HG03469 (cell line): ENCODE data around the gene SBF1.
"Not testable (repeated sequence)": the region's sequence is repeated elsewhere in the genome, so short reads cannot be mapped to it uniquely, and the experiment has no call there.

ENCODE experiments used
- ATAC-seq: cut with Tn5 transposase; IDR thresholded peaks from one replicate; pipeline ENCODE4 v1.9.1; 2021; ENCODE audit warnings: mild to moderate bottlenecking, moderate library complexity, moderate number of reproducible peaks; ENCODE audit not compliant: unreplicated experiment

Gene SBF1

DNA sequence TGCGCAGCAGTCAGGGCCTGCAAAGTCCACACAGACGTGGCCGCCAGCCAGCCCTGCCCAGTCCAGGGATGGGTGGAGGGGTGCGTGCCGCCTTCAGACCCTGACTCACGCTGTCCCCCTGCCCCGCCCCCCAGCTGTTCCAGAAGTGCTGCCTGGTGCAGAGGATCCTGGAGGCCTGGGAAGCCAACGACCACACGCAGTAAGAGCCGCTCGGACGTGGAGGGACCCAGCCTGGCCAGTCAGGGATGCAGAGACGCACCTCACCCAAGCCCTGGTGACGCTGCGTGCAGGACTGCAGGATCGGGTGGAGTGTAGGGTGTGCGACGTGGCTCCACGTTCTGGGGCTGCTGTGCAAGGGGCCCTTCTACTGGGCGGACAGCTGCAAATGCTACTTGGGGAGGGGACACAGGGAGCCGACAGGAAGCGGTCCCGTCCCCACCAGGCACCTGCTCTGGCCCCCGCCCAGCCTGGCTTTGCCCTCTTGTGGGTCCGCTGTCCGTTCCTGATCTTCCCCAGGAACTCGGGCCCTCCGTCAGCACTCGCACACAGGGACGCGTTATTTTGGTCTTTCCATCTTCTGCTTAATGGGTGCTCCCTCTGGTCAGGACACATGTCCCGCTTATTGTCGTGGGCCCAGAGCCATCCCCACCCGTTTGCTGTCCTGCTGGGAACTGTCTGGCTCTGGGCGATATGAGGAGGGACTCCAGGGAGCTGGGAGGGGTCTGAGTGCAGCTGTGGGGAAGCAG lies 42.5 kb downstream of the SBF1 start:
- no peak for ATAC-seq

DNA sequence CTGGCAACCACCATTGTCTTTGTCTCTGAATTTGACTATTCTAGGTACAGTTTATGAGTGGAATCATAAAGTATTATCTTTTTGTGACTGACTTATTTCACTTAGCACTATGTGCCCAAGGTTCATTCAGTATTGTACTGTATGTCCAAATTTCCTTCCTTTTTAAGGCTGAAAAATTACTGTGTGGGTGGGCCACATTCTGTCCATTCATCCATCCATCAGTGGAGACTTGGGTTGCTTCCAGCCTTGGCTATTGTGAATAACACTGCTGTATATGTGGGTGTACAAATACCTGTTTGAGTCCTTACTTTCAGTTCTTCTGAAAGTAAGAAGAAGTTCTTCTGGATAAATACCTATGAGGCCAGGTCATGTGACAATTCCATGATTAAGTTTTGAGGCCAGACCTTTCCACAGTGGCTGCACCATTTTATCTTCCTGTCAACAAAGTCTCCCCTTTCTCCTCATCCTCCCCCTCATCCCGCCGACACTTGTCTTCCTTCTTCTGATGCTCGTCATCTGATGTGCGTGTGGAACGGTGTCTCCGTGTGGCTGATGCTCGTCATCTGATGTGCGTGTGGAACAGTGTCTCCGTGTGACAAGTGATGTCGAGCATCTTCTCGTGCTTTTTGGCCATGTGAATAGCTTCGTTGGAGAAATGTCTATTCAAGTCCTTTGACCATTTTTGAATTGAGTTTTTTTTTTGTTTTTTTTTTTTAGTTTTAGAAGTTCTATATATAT lies 49.5 kb downstream of the SBF1 start:
- ATAC-seq, result no peak

GRCh38 chr22:50423956-50424355 lies 50.9 kb downstream of the SBF1 start:
- no peak for ATAC-seq

- ATAC-seq, result no peak
Observed at GRCh38 chr22:50422961-50423815, 51.6 kb downstream of the SBF1 start.

- ATAC-seq, result no peak
Observed at GRCh38 chr22:50422046-50422445, 52.8 kb downstream of the SBF1 start.

GRCh38 chr22:50420581-50420980 lies 54.3 kb downstream of the SBF1 start:
- ATAC-seq, result no peak

DNA sequence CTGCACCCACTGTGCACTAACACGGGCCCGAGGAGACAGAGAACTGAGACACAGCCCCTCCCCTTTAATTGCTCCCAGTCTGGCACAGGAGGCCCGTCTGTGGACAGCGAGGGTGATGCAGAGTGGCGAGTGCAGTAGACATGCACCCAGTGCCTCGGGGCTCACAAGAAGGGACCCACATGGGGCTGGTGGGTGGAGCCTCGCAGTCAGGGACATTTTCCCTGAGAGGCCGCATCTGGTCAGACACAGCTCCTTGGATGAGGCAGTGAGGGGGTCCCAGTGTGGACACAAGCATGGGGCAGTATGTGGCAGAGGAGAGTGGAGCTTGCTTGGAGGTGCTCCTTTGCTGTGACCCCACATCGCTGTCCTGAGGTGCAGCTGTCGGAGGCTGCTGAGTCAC lies 54.8 kb downstream of the SBF1 start:
- no peak for ATAC-seq

GRCh38 chr22:50419116-50419515 lies 55.7 kb downstream of the SBF1 start:
- ATAC-seq, result no peak

DNA sequence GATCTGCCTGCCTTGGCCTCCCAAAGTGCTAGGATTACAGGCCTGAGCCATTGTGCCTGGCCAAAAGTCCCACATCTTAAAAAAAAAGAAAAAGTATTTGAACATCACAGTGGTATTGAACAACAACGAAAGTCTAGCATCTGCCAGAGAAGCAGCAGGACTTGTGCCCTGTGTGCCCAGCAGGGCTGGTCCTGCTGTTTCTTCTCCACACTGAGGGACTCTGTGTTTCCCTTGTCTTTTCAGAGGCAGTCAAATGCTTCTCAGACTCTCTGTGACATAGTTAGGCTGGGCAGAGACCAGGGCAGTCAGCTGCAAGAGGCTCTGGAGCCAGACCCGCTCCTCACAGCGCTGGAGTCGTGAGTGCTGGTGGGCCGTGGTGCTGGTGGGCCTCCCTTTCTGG lies 56.2 kb downstream of the SBF1 start:
- no peak for ATAC-seq

DNA sequence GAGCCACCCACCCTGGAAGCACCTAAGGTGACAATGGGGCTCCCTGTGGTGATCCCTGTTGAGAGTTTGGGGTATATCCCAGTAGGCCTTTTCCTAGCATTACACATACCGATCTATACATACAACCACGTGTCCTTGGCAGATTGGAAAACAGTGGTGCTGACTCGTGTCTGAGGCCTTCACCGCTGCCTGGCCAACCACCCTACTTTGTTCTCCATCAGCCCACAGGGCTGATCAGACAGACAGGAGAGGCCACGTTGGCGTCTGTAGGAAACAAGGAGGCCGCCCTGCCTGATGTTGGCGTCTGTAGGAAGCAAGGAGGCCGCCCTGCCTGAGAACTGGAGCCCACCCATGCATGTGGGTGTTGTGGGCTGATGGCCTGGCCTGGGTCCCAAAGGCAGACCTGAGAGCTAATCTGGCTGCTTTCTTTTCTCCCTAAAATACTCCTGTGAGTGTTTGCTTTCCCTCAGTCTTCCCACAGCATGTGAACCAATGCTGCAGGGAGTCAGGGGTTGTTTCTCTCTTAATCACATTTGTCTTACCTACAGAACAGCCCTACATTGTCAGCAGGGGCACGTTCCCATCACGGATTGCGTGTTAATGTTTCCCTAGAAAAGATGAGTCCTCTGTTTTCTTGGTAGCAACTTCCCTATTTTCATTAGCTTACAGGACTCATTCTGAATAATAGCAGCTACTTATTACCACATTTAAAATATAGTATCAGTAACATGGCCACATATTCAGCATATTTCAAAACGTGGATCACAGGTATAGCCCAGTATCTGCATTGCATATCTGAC lies 57.2 kb downstream of the SBF1 start:
- ATAC-seq, result no peak

- ATAC-seq, result no peak
Observed at GRCh38 chr22:50416996-50417395, 57.8 kb downstream of the SBF1 start.

DNA sequence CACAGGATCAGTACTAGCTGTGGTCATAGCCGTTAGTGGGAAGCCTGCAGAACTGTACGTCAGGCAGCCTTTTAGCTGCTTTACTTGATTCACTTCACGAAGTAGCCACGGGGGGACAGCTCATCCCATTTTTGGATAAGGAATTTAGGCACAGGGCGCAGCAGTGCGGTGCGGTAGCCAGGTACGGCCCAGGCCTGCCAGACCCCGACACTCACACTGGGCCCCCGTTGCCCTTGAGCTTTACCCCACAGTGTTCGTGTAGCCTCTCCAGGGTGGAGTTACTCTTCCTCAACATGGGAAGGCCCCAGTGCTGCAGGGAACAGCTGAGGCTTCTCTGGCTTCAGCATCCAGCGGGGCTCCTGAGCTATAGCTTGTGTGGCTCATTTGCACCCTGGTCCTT lies 59.4 kb downstream of the SBF1 start:
- ATAC-seq, result no peak

GRCh38 chr22:50414476-50415248 lies 60.2 kb downstream of the SBF1 start:
- no peak for ATAC-seq

DNA sequence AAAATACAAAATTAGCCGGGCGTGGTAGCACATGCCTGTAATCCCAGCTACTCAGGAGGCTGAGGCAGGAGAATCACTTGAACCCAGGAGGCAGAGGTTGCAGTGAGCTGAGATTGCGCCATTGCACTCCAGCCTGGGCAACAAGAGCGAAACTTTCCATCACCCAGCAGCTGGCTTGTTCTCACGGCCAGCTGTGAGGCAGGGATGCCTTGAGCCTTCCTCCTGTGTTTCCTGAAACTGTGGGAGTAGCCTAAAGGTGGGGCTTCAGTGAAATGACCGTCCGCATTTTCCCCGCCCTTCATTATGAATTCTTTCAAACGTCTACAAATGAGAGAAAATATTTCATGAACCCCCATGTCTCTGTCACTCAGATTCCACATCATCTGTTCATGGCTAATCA lies 65.9 kb downstream of the SBF1 start:
- ATAC-seq, result not testable (repeated sequence)

GRCh38 chr22:50408311-50408710 lies 66.5 kb downstream of the SBF1 start:
- no peak for ATAC-seq

GRCh38 chr22:50406416-50407170 lies 68.2 kb downstream of the SBF1 start:
- ATAC-seq, result no peak

GRCh38 chr22:50403701-50404101 lies 71.1 kb downstream of the SBF1 start:
- ATAC-seq, result no peak

DNA sequence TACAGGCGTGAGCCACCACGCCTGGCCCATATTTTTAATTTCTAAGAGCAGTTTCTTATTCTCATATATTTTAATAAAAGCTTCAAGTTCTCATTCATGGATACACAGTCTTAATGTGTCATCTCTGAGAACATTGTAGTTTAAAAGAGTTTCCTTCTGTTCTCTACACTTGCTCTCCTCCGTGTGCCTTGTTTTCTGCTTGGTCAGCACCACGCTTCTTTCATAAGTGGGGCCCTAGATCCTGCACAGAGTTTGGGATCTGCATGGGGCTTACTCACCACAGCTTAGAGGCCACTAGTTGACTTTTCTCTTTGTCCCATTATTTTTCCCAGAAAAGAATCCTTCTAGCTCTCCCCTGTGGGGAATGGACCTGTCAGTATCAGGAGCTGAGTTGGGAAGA lies 72.9 kb downstream of the SBF1 start:
- ATAC-seq, result no peak

- no peak for ATAC-seq
Observed at GRCh38 chr22:50400931-50401330, 73.9 kb downstream of the SBF1 start.
